ENCODE results near the gene BTBD6. TPM values are rescaled to one million over a fixed set of nuclear protein-coding genes. Genes with fewer than 3 reads are reported as not detected.

Gene BTBD6
- total and polyA plus RNA-seq, 2 donors from 2014 or later, result 33.3 to 38.9 TPM

GRCh38 chr14:105220699-105221597 is 27.4 kb upstream of the BTBD6 start:
- peak overlapping the region in 1 of 2 donors; percentile 49 for H3K27ac ChIP-seq (ENCODE audit: low read depth in 2 of 2, low read length in 2 of 2)

GRCh38 chr14:105221598-105222178 is 26.6 kb upstream of the BTBD6 start:
- peaks cover 0 to 15% (median 13%) of the 10 kb centered on the region in 3 donors for H3K4me1 ChIP-seq (ENCODE audit: control insufficient read depth in 2 of 3, insufficient read depth in 2 of 3, low read depth in 1 of 3, low read length in 3 of 3)
- H3K4me3 ChIP-seq (ENCODE audit: low read length in 3 of 3), result no peak overlapping the region
- no peak overlapping the region for H3K9ac ChIP-seq (ENCODE audit: low read length in 3 of 3)
- H3K9me3 ChIP-seq (ENCODE audit: control insufficient read depth in 2 of 3, insufficient read depth in 1 of 3, low read length in 3 of 3), result no peaks in the 10 kb centered on the region
- DNase-seq (no peak), FAIRE-seq (no peak)
- peaks cover 0 to 14% (median 4%) of the 10 kb centered on the region in 3 donors for H3K36me3 ChIP-seq (ENCODE audit: control insufficient read depth in 2 of 3, insufficient read depth in 3 of 3, low read length in 3 of 3)
- no peak for TF ChIP-seq CTCF (IDR thresholded peaks at IDR 0.05; ENCODE audit: borderline replicate concordance, extremely low read depth, insufficient read depth)
- H3K27me3 ChIP-seq (ENCODE audit: control insufficient read depth, insufficient read depth, low read length), result no peaks in the 10 kb centered on the region
- no peak overlapping the region for H3K27ac ChIP-seq (ENCODE audit: low read depth in 2 of 2, low read length in 2 of 2)
- intact Hi-C loops (cut with DNase I), result no loop called here

More at GRCh38 chr14:105220699-105221597, 27.4 kb upstream of the BTBD6 start:
- Histone ChIP-seq H3K9ac (ENCODE audit: low read length in 3 of 3) (no peak overlapping the region), H3K36me3 (ENCODE audit: control insufficient read depth in 2 of 3, insufficient read depth in 3 of 3, low read length in 3 of 3) (peaks cover 0 to 10% (median 4%) of the 10 kb centered on the region in 3 donors), H3K4me3 (ENCODE audit: low read length in 3 of 3) (no peak overlapping the region), H3K9me3 (ENCODE audit: control insufficient read depth in 2 of 3, insufficient read depth in 1 of 3, low read length in 3 of 3) (no peaks in the 10 kb centered on the region), H3K27me3 (ENCODE audit: control insufficient read depth, insufficient read depth, low read length) (no peaks in the 10 kb centered on the region), H3K4me1 (ENCODE audit: control insufficient read depth in 2 of 3, insufficient read depth in 2 of 3, low read depth in 1 of 3, low read length in 3 of 3) (peaks cover 0 to 15% (median 13%) of the 10 kb centered on the region in 3 donors)
- TF ChIP-seq CTCF (IDR thresholded peaks at IDR 0.05; ENCODE audit: borderline replicate concordance, extremely low read depth, insufficient read depth), result no peak
- intact Hi-C loops (cut with DNase I), result no loop called here
- FAIRE-seq, result no peak
- DNase-seq, result no peak

GRCh38 chr14:105223260-105223659 is 25.1 kb upstream of the BTBD6 start:
- H3K9ac ChIP-seq (ENCODE audit: low read length in 3 of 3), result no peak overlapping the region
- TF ChIP-seq CTCF (IDR thresholded peaks at IDR 0.05; ENCODE audit: borderline replicate concordance, extremely low read depth, insufficient read depth), result no peak
- peaks cover 0 to 14% (median 2%) of the 10 kb centered on the region in 3 donors for H3K36me3 ChIP-seq (ENCODE audit: control insufficient read depth in 2 of 3, insufficient read depth in 3 of 3, low read length in 3 of 3)
- peaks cover 0 to 15% (median 13%) of the 10 kb centered on the region in 3 donors for H3K4me1 ChIP-seq (ENCODE audit: control insufficient read depth in 2 of 3, insufficient read depth in 2 of 3, low read depth in 1 of 3, low read length in 3 of 3)
- no peak overlapping the region for H3K4me3 ChIP-seq (ENCODE audit: low read length in 3 of 3)
- intact Hi-C loops (cut with DNase I), result no loop called here
- H3K27me3 ChIP-seq (ENCODE audit: control insufficient read depth, insufficient read depth, low read length), result no peaks in the 10 kb centered on the region
- FAIRE-seq, result peak; percentile 17
- DNase-seq, result peak in 3 of 5 donors; percentile 45 to 70 (median 64)
- H3K9me3 ChIP-seq (ENCODE audit: control insufficient read depth in 2 of 3, insufficient read depth in 1 of 3, low read length in 3 of 3), result no peaks in the 10 kb centered on the region
- no peak overlapping the region for H3K27ac ChIP-seq (ENCODE audit: low read depth in 2 of 2, low read length in 2 of 2)

Measured in kidney (tissue), 14 donors.